Gastrocnemius medialis (tissue), 4 donors: ENCODE measurements around the gene VDAC1. TPM values are rescaled to one million over a fixed set of nuclear protein-coding genes. Genes with fewer than 3 reads are reported as not detected.
"Not testable (repeated sequence)": the region's sequence is repeated elsewhere in the genome, so short reads cannot be mapped to it uniquely, and the experiment has no call there.

Experiments
- ATAC-seq, 2 donors: fragments of 150-250 bp; one replicate each; pipeline ENCODE4 v1.9.1; 2016
- DNase-seq, 2 donors: peaks; one replicate each; pipeline ENCODE4 v3.0.0-alpha.2; 2019
- H3K27ac ChIP-seq, 4 donors: fragments of 200-600 bp; sonication (generic); 1 replicate in 1 of 4; 2 replicates in 3 of 4; pipeline ENCODE4 v1.5.1; 2016 to 2018; ENCODE audit warnings: mild to moderate bottlenecking in 2 of 4, moderate library complexity in 1 of 4
- H3K27me3 ChIP-seq, 3 donors: fragments of 200-600 bp; sonication (generic) in 2 of 3; 1 replicate in 1 of 3; 2 replicates in 2 of 3; pipeline versions ENCODE4 v1.5.1 to v1.6.0; 2016 to 2019; ENCODE audit warnings: mild to moderate bottlenecking in 1 of 3, moderate library complexity in 1 of 3
- H3K36me3 ChIP-seq, 2 donors: fragments of 200-600 bp; sonication (generic) in 1 of 2; one replicate each; pipeline ENCODE4 v1.5.1; 2017 to 2018
- H3K4me1 ChIP-seq, 2 donors: fragments of 200-600 bp; sonication (generic) in 1 of 2; one replicate each; pipeline ENCODE4 v1.5.1; 2016 to 2017; ENCODE audit warnings: mild to moderate bottlenecking in 2 of 2
- H3K4me3 ChIP-seq, 4 donors: fragments of 200-600 bp; sonication (generic) in 3 of 4; 1 replicate in 1 of 4; 2 replicates in 3 of 4; pipeline ENCODE4 v1.5.1; 2016 to 2019; ENCODE audit warnings: mild to moderate bottlenecking in 2 of 4
- H3K9me3 ChIP-seq, 3 donors: fragments of 200-600 bp; sonication (generic) in 2 of 3; 1 replicate in 1 of 3; 2 replicates in 2 of 3; pipeline ENCODE4 v1.5.1; 2016 to 2019
- POLR2A ChIP-seq, 2 donors: fragments of 450-650 bp; IDR thresholded peaks; one replicate each; pipeline ENCODE4 v1.6.1; 2017; ENCODE audit warnings: antibody characterized with exemption in 2 of 2, mild to moderate bottlenecking in 2 of 2, moderate library complexity in 2 of 2
- in situ Hi-C, 4 donors: fragments of 200-750 bp; cut with MboI; loops; one replicate each; pipeline versions ENCODE4 v1.15.0 to v1.8.0; 2017; ENCODE audit warnings: low sequenced_read_pairs in 4 of 4
- intact Hi-C: fragments of 100-400 bp; cut with DNase I; formaldehyde crosslinking; loops from one replicate; pipeline ENCODE4 v1.15.1; 2023; ENCODE audit warnings: low total_unique reads
- total RNA-seq, 4 donors: library from RNA; depleted of rRNA; stranded (reverse); fragments of >200 nt; gene quantifications; one replicate each; pipeline versions ENCODE4 v1.1.0 to v1.2.3, GENCODE V29; 2016
- TF ChIP-seq, protein P1 (sequence below), 5 experiments: fragments of 450-650 bp in 3 of 5; fragments of 200-600 bp in 2 of 5; sonication (generic) in 2 of 5; IDR thresholded peaks in 4 of 5; conservative IDR thresholded peaks in 1 of 5; 1 replicate in 4 of 5; 2 replicates in 1 of 5; pipeline ENCODE4 v1.5.1; 2016 to 2019; ENCODE audit warnings: antibody characterized with exemption in 5 of 5, mild to moderate bottlenecking in 3 of 5, moderate library complexity in 3 of 5

Gene VDAC1
- total RNA-seq, 4 donors from 2014 or later = 412 to 611 (median 495) TPM

DNA sequence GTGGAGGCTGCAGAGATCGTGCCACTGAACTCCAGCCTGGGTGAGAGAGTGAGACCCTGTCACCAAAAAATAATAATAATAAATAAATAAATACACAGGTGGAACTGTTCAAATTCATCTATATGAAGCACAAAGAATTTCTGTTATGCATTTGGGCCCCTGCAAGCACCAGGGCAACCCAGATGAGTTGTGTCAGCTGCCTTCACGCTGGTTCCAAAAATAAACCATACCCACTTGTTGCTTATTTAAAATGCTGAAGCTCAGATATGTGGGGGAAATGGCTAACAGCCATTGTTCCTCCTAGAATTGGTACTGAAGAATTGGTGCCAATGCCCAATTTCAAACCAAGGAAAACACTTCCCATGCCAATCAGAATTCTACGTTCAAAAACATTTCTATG is 25.8 kb downstream of the VDAC1 start:
- ATAC-seq = no peak

DNA sequence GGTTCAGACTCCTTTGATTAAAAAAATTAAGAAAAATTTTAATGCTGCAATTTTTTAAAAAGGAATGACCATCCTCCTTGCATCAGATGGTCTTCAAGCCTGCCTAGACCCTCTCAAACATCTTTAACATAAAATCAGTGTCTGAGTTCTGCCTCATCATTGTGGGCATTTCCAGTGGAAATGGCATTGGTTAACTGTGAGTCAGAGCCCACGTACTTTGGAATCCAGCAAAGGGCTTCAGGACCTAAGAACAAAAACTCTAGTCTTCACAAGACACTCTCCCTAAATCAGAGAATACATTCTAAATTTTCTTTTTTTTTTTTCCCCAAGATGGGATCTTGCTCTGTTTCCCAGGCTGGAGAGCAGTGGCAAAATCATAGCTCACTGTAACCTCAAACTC is 26.9 kb downstream of the VDAC1 start:
- Histone ChIP-seq H3K4me1 (peaks cover 42 to 51% of the 10 kb centered on the region in 2 donors), H3K27ac (peak overlapping the region; percentile 47 to 78 (median 60)), H3K4me3 (no peak overlapping the region), H3K36me3 (peaks cover 2 to 55% of the 10 kb centered on the region in 2 donors), H3K27me3 (no peaks in the 10 kb centered on the region), H3K9me3 (no peaks in the 10 kb centered on the region)
- DNase-seq (no peak), ATAC-seq (no peak)
- TF ChIP-seq POLR2A (IDR thresholded peaks at IDR 0.05) = no peak
- TF ChIP-seq, protein P1, sequence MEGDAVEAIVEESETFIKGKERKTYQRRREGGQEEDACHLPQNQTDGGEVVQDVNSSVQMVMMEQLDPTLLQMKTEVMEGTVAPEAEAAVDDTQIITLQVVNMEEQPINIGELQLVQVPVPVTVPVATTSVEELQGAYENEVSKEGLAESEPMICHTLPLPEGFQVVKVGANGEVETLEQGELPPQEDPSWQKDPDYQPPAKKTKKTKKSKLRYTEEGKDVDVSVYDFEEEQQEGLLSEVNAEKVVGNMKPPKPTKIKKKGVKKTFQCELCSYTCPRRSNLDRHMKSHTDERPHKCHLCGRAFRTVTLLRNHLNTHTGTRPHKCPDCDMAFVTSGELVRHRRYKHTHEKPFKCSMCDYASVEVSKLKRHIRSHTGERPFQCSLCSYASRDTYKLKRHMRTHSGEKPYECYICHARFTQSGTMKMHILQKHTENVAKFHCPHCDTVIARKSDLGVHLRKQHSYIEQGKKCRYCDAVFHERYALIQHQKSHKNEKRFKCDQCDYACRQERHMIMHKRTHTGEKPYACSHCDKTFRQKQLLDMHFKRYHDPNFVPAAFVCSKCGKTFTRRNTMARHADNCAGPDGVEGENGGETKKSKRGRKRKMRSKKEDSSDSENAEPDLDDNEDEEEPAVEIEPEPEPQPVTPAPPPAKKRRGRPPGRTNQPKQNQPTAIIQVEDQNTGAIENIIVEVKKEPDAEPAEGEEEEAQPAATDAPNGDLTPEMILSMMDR (IDR thresholded peaks at IDR 0.05 in 4 of 5, conservative IDR thresholded peaks at IDR 0.05 in 1 of 5) = no peak
- in situ Hi-C loops (no loop called here), intact Hi-C loops (no loop called here)

More for the DNA sequence above, 25.8 kb downstream of the VDAC1 start:
- Histone ChIP-seq H3K4me3 (no peak overlapping the region), H3K27ac (peak overlapping the region; percentile 53 to 78 (median 70)), H3K27me3 (no peaks in the 10 kb centered on the region), H3K4me1 (peaks cover 42 to 52% of the 10 kb centered on the region in 2 donors), H3K36me3 (peaks cover 0 to 52% of the 10 kb centered on the region in 2 donors), H3K9me3 (no peaks in the 10 kb centered on the region)
- intact Hi-C loops (no loop called here), in situ Hi-C loops (no loop called here)
- no peak for DNase-seq
- TF ChIP-seq POLR2A (IDR thresholded peaks at IDR 0.05) = no peak
- TF ChIP-seq, protein P1 (IDR thresholded peaks at IDR 0.05 in 4 of 5, conservative IDR thresholded peaks at IDR 0.05 in 1 of 5) = no peak

- no peaks in the 10 kb centered on the region for H3K9me3 ChIP-seq
- H3K4me3 ChIP-seq = no peak overlapping the region
- peaks cover 42 to 51% of the 10 kb centered on the region in 2 donors for H3K4me1 ChIP-seq
- H3K27ac ChIP-seq = peak overlapping the region; percentile 47 to 78 (median 60)
- H3K36me3 ChIP-seq = peaks cover 2 to 60% of the 10 kb centered on the region in 2 donors
- TF ChIP-seq, protein P1 (IDR thresholded peaks at IDR 0.05 in 4 of 5, conservative IDR thresholded peaks at IDR 0.05 in 1 of 5) = no peak
- TF ChIP-seq POLR2A (IDR thresholded peaks at IDR 0.05) = no peak
- DNase-seq (no peak), ATAC-seq (peak in 1 of 2 donors; percentile 16)
- intact Hi-C loops (no loop called here), in situ Hi-C loops (no loop called here)
- no peaks in the 10 kb centered on the region for H3K27me3 ChIP-seq
Observed at GRCh38 chr5:133977161-133977787, 27.5 kb downstream of the VDAC1 start.

DNA sequence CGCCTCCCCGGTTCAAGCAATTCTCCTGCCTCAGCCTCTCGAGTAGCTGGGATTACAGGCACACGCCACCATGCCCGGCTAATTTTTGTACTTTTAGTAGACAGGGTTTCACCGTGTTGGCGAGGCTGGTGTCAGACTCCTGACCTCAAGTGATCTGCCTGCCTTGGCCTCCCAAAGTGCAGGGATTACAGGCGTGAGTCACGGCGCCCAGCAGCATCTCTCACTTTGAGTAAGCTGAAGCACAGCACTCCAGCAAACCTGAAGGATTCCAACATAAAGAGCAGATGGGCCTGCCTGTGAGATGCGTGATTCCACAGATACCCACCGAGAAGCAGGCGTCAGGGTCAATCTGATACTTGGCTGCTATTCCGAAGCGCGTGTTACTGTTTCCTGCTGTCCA is 29.2 kb downstream of the VDAC1 start:
- ATAC-seq, DNase-seq, H3K4me3 ChIP-seq, H3K9me3 ChIP-seq, H3K27me3 ChIP-seq, intact Hi-C loops, in situ Hi-C loops: not testable (repeated sequence)
- Histone ChIP-seq H3K4me1 (peaks cover 26 to 38% of the 10 kb centered on the region in 2 donors), H3K36me3 (peaks cover 2 to 61% of the 10 kb centered on the region in 2 donors), H3K27ac (peak overlapping the region in 1 of 4 donors; percentile 27)

DNA sequence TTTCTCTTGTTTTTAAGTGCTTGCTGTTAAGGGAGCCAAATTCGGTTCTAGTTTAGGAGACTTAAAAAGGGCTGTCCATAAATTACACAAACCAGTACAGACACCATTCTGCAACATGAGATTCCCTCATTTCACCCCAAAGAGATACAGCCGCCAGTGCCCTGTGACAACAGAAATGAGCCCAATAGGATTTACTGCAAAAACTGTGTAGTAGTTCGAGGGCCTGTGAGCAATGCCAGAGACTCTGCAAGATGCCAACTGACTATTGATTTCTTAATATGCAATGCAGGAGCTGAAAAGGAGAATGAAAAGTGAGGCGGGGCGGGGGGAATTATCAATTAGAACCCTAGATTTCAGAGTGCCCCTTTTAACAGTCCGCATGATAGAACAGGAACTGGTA is 30.6 kb downstream of the VDAC1 start:
- ATAC-seq = no peak
- Histone ChIP-seq H3K4me1 (peaks cover 21 to 27% of the 10 kb centered on the region in 2 donors), H3K27ac (no peak overlapping the region), H3K27me3 (no peaks in the 10 kb centered on the region), H3K9me3 (no peaks in the 10 kb centered on the region), H3K36me3 (peaks cover 2 to 61% of the 10 kb centered on the region in 2 donors), H3K4me3 (no peak overlapping the region)
- TF ChIP-seq POLR2A (IDR thresholded peaks at IDR 0.05) = no peak
- TF ChIP-seq, protein P1 (IDR thresholded peaks at IDR 0.05 in 4 of 5, conservative IDR thresholded peaks at IDR 0.05 in 1 of 5) = no peak
- in situ Hi-C loops (no loop called here), intact Hi-C loops (no loop called here)
- DNase-seq = no peak
